HepG2 (cell line): Measurements from ENCODE around the gene TMPRSS7. TPM values are rescaled to one million over a fixed set of nuclear protein-coding genes. Genes with fewer than 3 reads are reported as not detected.

Experiments used
- ATAC-seq: fragments of 200-7000 bp; cut with Tn5 transposase; 3 replicates; pipeline ENCODE4 v1.9.1; 2020; ENCODE audit warnings: mild to moderate bottlenecking, moderate library complexity
- BruUV-seq: library from RNA; stranded (reverse); fragments of 400-500 nt; replicated peaks from 2 replicates; lab custom pipeline; 2021; lab: Mats Ljungman, UMichigan
- CTCF ChIA-PET: fragments of 300-600 bp; formaldehyde crosslinking; extraction: SDS; loops from one replicate; lab custom pipeline; 2021; ENCODE audit warnings: low total read pairs, inconsistent platforms, low intra/inter-chr PET ratio; lab: Yijun Ruan, JAX
- POLR2A ChIA-PET: fragments of 350-600 bp; sonication (Branson Sonifier 250); formaldehyde crosslinking; loops from one replicate; lab custom pipeline; 2020; ENCODE audit warnings: antibody characterized with exemption, inconsistent platforms; lab: Yijun Ruan, JAX
- DNase-seq: peaks from one replicate; pipeline ENCODE4 v3.0.0-alpha.2; 2015; ENCODE audit warnings: low spot score
- FAIRE-seq: peaks from 3 replicates; lab custom pipeline; 2011; peaks lifted over from hg19 to GRCh38; lab: Jason Lieb, UNC
- H2AFZ ChIP-seq: one replicate; pipeline ENCODE4 v1.6.1; 2011; ENCODE audit warnings: low read length, inconsistent platforms
- H3K27ac ChIP-seq: fragments of 300-600 bp; 3 replicates; pipeline ENCODE4 v1.8.0; 2011; ENCODE audit warnings: mixed run types, mild to moderate bottlenecking, mixed read lengths, low read length, inconsistent platforms; ENCODE audit not compliant: insufficient read depth; ENCODE audit errors: extremely low read length
- H3K27me3 ChIP-seq, 2 experiments: fragments of 200-600 bp in 1 of 2; 2 replicates in 1 of 2; 3 replicates in 1 of 2; pipeline versions ENCODE4 v1.6.0 to v1.8.0; 2011; ENCODE audit warnings: low read length in 2 of 2, mild to moderate bottlenecking in 2 of 2, moderate library complexity in 2 of 2, inconsistent platforms in 1 of 2; ENCODE audit not compliant: insufficient read depth in 2 of 2, control insufficient read depth in 1 of 2
- H3K36me3 ChIP-seq, 2 experiments: fragments of 200-600 bp in 1 of 2; replicated peaks in 1 of 2; 2 replicates in 1 of 2; 3 replicates in 1 of 2; pipeline versions ENCODE4 v1.5.1 to v1.8.0; 2011; ENCODE audit warnings: low read length in 2 of 2, inconsistent platforms in 1 of 2; ENCODE audit not compliant: insufficient read depth in 2 of 2, control insufficient read depth in 1 of 2
- H3K4me1 ChIP-seq: 2 replicates; pipeline ENCODE4 v1.5.1; 2012; ENCODE audit warnings: low read length, inconsistent platforms; ENCODE audit not compliant: insufficient read depth
- H3K4me2 ChIP-seq: 2 replicates; pipeline ENCODE4 v1.6.0; 2011; ENCODE audit warnings: low read depth, low read length, inconsistent platforms
- H3K4me3 ChIP-seq, 3 experiments: fragments of 200-600 bp in 1 of 3; sonication (generic), shearing (Covaris generic) in 1 of 3; replicated peaks in 1 of 3; 2 replicates each; pipeline ENCODE4 v1.5.1; 2011 to 2016; ENCODE audit warnings: low read length in 3 of 3, inconsistent platforms in 2 of 3, low read depth in 2 of 3, mild to moderate bottlenecking in 2 of 3, control low read depth in 1 of 3, mixed read lengths in 1 of 3; ENCODE audit not compliant: insufficient read depth in 1 of 3
- H3K79me2 ChIP-seq: one replicate; pipeline ENCODE4 v1.6.1; 2011; ENCODE audit warnings: low read length, inconsistent platforms; ENCODE audit not compliant: insufficient read depth
- H3K9ac ChIP-seq: 2 replicates; pipeline ENCODE4 v1.6.0; 2011; ENCODE audit warnings: mild to moderate bottlenecking, low read depth, low read length, inconsistent platforms; ENCODE audit not compliant: insufficient read depth
- H3K9me3 ChIP-seq: 2 replicates; pipeline ENCODE4 v1.5.1; 2012; ENCODE audit warnings: mild to moderate bottlenecking, low read length
- H4K20me1 ChIP-seq: 2 replicates; pipeline ENCODE4 v1.6.0; 2011; ENCODE audit warnings: inconsistent platforms, mild to moderate bottlenecking, low read length, moderate library complexity; ENCODE audit not compliant: insufficient read depth
- GATAD2A ChIP-seq: IDR thresholded peaks from 2 replicates; pipeline ENCODE4 v1.6.1; 2016
- JUNB ChIP-seq: sonication (generic); formaldehyde crosslinking; IDR thresholded peaks from 2 replicates; pipeline ENCODE4 v1.8.0; 2022; ENCODE audit warnings: missing genetic modification reagents, mild to moderate bottlenecking, borderline replicate concordance
- KDM2A ChIP-seq: sonication (generic); formaldehyde crosslinking; IDR thresholded peaks from 2 replicates; pipeline ENCODE4 v1.4.0; 2020; ENCODE audit warnings: low read depth, missing genetic modification reagents, borderline replicate concordance
- MAFF ChIP-seq: IDR thresholded peaks from 2 replicates; pipeline ENCODE4 v1.6.1; 2011; ENCODE audit warnings: low read depth, low read length, improper control_type of control experiment
- MAFK ChIP-seq, 2 experiments: IDR thresholded peaks in 1 of 2; conservative IDR thresholded peaks in 1 of 2; 2 replicates each; pipeline ENCODE4 v1.6.1; 2011; ENCODE audit warnings: improper control_type of control experiment in 2 of 2, low read length in 2 of 2
- TBX2 ChIP-seq: sonication (generic); formaldehyde crosslinking; IDR thresholded peaks from 2 replicates; pipeline ENCODE4 v1.5.0; 2020; ENCODE audit warnings: missing genetic modification reagents, mild to moderate bottlenecking, borderline replicate concordance
- ZNF572 ChIP-seq: sonication (generic); formaldehyde crosslinking; IDR thresholded peaks from 2 replicates; pipeline ENCODE4 v1.5.1; 2020; ENCODE audit warnings: mild to moderate bottlenecking, missing genetic modification reagents
- WGBS: methylation state at CpG from one replicate; pipeline ENCODE4 v1.1.6; 2017; ENCODE audit warnings: low lambda C conversion rate; 5-methylcytosine and 5-hydroxymethylcytosine counted together
- in situ Hi-C: cut with HindIII; loops from 2 replicates; pipeline ENCODE4 v1.10.0; 2017; ENCODE audit warnings: low pct_unique_long_range_greater_than_20kb; ENCODE audit not compliant: extremely low pct_ligation_motif_present
- intact Hi-C: fragments of 100-400 bp; cut with micrococcal nuclease; formaldehyde crosslinking; loops from one replicate; pipeline ENCODE4 v1.10.0; 2022; ENCODE audit not compliant: unreplicated experiment
- polyA plus RNA-seq, 8 experiments: library from polyadenylated mRNA; depleted of rRNA in 3 of 8; stranded (reverse) in 7 of 8; unstranded in 1 of 8; fragments of >200 nt; fragmentation: Illumina TruSeq in 4 of 8; extraction: Trizol in 4 of 8; gene quantifications; 2 replicates each; pipeline versions ENCODE4 v1.2.1 to v1.2.3, GENCODE V29; 2011 to 2016; ENCODE audit warnings: low read depth in 4 of 8, missing spikeins in 1 of 8, mixed read lengths in 1 of 8; ENCODE audit not compliant: insufficient read depth in 1 of 8
- total RNA-seq, 5 experiments: library from RNA; depleted of rRNA; stranded (reverse); fragments of >200 nt; fragmentation: Illumina TruSeq; extraction: Trizol; gene quantifications; 2 replicates each; pipeline ENCODE4 v1.2.3, GENCODE V29; 2016; ENCODE audit warnings: low read depth in 1 of 5
- TF ChIP-seq, protein P1 (sequence below): sonication (generic); formaldehyde crosslinking; IDR thresholded peaks from 2 replicates; pipeline ENCODE4 v1.4.0; 2020; ENCODE audit warnings: mild to moderate bottlenecking, missing genetic modification reagents
- TF ChIP-seq, protein P2 (sequence below): sonication (generic); formaldehyde crosslinking; IDR thresholded peaks from one replicate; pipeline ENCODE4 v1.5.1; 2020; ENCODE audit warnings: mild to moderate bottlenecking, missing genetic modification reagents; ENCODE audit errors: not compliant biosample characterization

The TMPRSS7 gene
- total and polyA plus RNA-seq, 2 of the 13 experiments (the other 11 are each of a cell fraction or from before 2014, with no cell fraction given), result not detected

DNA sequence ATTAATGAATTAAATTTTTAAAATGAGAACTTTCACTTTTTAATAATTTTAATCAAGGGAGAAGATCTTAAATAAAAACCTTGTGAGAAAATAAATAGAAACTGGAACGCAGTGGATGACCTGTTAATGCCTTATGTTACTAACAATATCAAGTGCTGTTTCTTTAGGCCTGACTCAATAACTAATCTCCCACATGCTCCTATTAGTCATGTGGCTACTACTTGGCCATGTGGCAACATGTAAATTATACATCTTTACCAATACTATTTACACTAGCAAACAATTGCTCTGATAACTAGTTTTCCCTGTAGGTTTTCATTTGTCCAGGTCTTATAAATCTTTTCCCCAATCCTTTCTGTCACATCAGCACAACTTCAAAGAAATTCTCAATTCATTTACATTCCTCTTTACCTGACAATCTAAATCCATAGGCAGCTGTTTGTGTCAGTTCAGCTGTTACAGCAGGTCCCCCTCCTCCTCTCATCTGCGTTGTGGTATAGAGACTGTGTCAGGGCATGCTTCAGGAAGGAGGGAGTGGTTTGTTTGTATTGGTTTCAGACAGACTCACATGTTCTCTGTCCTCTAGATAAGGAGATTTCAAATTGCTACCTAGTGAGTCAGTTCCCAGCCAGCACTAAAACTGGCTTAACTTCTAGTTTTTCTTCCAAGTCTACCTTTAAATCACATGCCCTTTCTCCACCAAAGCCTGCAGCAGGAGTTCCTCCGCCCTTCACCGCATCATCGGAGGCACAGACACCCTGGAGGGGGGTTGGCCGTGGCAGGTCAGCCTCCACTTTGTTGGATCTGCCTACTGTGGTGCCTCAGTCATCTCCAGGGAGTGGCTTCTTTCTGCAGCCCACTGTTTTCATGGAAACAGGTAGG lies 40.3 kb downstream of the TMPRSS7 start (continued):
- TF ChIP-seq MAFK (conservative IDR thresholded peaks at IDR 0.05 in 1 of 2, IDR thresholded peaks at IDR 0.05 in 1 of 2; ENCODE audit: low read length in 2 of 2) (peak; percentile 71), ZNF572 (CRISPR knock-in tag) (no peak), KDM2A (CRISPR knock-in tag) (peak; percentile 46; the same call in 1 of the 2 replicates), GATAD2A (CRISPR knock-in tag) (peak; percentile 63; the same call in 1 of the 2 replicates), JUNB (0 out of 2 replicates have a peak, but pooled peaks have one; percentile 32), MAFF (peak; percentile 72)
- TF ChIP-seq, all 625 proteins: peak for 36

DNA sequence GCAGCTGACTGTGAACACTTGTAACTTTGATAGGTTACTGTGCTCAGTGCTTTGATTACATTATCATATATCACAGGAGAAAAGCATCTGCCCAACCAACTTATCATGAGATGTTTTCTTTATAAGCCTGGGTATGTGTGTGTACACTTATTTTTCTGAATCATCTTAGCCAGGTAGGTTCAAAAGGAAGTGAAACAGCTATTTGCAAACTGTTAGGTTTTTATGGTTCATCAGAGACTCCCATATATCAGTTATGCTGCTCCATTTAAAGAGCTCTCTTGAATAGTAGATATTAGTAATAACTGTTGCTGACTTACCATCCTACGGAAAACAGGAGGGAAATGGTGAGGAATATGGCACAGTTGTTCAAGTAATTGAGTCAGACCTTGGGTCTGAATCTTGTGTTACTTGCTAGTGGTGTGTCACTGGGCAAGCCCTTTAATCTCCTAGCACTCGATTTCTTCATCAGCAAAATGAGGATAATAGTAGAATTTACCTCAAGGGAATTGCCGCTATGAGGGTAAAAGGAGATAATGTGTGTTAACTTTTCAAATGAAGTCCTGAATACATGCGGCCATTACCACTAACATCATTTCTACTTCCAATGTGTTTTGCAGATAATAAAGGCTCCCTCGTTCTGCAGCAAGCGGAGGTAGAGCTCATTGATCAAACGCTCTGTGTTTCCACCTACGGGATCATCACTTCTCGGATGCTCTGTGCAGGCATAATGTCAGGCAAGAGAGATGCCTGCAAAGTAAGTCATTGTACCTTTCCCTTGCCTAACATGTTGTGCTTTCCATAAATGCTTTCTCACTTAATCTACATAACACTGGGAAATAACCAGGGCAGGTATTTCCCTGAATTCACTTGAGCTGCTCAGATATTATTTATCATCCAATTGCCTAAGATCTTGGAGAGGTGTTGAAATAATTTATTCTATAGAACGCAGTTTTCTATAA lies 43.9 kb downstream of the TMPRSS7 start:
- peaks cover 0 to 4% of the 10 kb centered on the region in 2 experiments; a peak in 1 of 5 replicates for H3K27me3 ChIP-seq
- POLR2A ChIA-PET, result no interaction called here
- BruUV-seq, result no TSS peak
- in situ Hi-C loops, result no loop called here
- H3K4me3 ChIP-seq, result no peak overlapping the region
- FAIRE-seq (no peak), ATAC-seq (no peak), DNase-seq (no peak)
- WGBS, result 45% methylated on average over 10 of the region's 10 CpGs
- intact Hi-C loops, result no loop called here
- H3K4me1 ChIP-seq, result peaks cover 18% of the 10 kb centered on the region
- no peaks in the 10 kb centered on the region for H4K20me1 ChIP-seq
- no peak overlapping the region for H3K9ac ChIP-seq
- no peak overlapping the region for H3K4me2 ChIP-seq
- no peaks in the 10 kb centered on the region for H3K36me3 ChIP-seq
- CTCF ChIA-PET, result no interaction called here
- no peak overlapping the region for H2AFZ ChIP-seq
- H3K79me2 ChIP-seq, result no peaks in the 10 kb centered on the region
- H3K9me3 ChIP-seq, result no peaks in the 10 kb centered on the region
- H3K27ac ChIP-seq, result no peak overlapping the region
- TF ChIP-seq, protein P1, sequence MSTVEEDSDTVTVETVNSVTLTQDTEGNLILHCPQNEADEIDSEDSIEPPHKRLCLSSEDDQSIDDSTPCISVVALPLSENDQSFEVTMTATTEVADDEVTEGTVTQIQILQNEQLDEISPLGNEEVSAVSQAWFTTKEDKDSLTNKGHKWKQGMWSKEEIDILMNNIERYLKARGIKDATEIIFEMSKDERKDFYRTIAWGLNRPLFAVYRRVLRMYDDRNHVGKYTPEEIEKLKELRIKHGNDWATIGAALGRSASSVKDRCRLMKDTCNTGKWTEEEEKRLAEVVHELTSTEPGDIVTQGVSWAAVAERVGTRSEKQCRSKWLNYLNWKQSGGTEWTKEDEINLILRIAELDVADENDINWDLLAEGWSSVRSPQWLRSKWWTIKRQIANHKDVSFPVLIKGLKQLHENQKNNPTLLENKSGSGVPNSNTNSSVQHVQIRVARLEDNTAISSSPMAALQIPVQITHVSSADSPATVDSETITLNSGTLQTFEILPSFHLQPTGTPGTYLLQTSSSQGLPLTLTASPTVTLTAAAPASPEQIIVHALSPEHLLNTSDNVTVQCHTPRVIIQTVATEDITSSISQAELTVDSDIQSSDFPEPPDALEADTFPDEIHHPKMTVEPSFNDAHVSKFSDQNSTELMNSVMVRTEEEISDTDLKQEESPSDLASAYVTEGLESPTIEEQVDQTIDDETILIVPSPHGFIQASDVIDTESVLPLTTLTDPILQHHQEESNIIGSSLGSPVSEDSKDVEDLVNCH (CRISPR knock-in tag), result no peak
- TF ChIP-seq, protein P2, sequence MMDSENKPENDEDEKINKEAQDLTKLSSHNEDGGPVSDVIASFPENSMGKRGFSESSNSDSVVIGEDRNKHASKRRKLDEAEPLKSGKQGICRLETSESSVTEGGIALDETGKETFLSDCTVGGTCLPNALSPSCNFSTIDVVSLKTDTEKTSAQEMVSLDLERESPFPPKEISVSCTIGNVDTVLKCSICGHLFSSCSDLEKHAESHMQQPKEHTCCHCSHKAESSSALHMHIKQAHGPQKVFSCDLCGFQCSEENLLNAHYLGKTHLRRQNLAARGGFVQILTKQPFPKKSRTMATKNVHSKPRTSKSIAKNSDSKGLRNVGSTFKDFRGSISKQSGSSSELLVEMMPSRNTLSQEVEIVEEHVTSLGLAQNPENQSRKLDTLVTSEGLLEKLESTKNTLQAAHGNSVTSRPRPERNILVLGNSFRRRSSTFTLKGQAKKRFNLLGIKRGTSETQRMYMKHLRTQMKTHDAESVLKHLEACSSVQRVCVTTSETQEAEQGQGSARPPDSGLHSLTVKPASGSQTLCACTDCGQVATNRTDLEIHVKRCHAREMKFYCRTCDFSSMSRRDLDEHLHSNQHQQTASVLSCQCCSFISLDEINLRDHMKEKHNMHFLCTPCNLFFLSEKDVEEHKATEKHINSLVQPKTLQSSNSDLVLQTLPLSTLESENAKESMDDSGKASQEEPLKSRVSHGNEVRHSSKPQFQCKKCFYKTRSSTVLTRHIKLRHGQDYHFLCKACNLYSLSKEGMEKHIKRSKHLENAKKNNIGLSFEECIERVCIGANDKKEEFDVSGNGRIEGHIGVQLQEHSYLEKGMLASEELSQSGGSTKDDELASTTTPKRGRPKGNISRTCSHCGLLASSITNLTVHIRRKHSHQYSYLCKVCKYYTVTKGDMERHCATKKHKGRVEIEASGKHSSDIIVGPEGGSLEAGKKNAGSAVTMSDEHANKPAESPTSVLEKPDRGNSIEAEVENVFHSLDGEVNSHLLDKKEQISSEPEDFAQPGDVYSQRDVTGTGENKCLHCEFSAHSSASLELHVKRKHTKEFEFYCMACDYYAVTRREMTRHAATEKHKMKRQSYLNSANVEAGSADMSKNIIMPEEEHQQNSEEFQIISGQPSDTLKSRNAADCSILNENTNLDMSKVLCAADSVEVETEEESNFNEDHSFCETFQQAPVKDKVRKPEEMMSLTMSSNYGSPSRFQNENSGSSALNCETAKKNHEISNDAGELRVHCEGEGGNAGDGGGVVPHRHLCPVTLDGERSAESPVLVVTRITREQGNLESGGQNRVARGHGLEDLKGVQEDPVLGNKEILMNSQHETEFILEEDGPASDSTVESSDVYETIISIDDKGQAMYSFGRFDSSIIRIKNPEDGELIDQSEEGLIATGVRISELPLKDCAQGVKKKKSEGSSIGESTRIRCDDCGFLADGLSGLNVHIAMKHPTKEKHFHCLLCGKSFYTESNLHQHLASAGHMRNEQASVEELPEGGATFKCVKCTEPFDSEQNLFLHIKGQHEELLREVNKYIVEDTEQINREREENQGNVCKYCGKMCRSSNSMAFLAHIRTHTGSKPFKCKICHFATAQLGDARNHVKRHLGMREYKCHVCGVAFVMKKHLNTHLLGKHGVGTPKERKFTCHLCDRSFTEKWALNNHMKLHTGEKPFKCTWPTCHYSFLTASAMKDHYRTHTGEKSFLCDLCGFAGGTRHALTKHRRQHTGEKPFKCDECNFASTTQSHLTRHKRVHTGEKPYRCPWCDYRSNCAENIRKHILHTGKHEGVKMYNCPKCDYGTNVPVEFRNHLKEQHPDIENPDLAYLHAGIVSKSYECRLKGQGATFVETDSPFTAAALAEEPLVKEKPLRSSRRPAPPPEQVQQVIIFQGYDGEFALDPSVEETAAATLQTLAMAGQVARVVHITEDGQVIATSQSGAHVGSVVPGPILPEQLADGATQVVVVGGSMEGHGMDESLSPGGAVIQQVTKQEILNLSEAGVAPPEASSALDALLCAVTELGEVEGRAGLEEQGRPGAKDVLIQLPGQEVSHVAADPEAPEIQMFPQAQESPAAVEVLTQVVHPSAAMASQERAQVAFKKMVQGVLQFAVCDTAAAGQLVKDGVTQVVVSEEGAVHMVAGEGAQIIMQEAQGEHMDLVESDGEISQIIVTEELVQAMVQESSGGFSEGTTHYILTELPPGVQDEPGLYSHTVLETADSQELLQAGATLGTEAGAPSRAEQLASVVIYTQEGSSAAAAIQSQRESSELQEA, result no peak
- no peak for TF ChIP-seq TBX2
